HepG2 (cell line): ENCODE results near the gene COG5. TPM values are rescaled to one million over a fixed set of nuclear protein-coding genes. Genes with fewer than 3 reads are reported as not detected.

Source experiments
- ATAC-seq: fragments of 200-7000 bp; cut with Tn5 transposase; 3 replicates; pipeline ENCODE4 v1.9.1; 2020; ENCODE audit warnings: mild to moderate bottlenecking, moderate library complexity
- BruUV-seq: library from RNA; stranded (reverse); fragments of 400-500 nt; replicated peaks from 2 replicates; lab custom pipeline; 2021; lab: Mats Ljungman, UMichigan
- CTCF ChIA-PET: fragments of 300-600 bp; formaldehyde crosslinking; extraction: SDS; loops from one replicate; lab custom pipeline; 2021; ENCODE audit warnings: low total read pairs, inconsistent platforms, low intra/inter-chr PET ratio; lab: Yijun Ruan, JAX
- POLR2A ChIA-PET: fragments of 350-600 bp; sonication (Branson Sonifier 250); formaldehyde crosslinking; loops from one replicate; lab custom pipeline; 2020; ENCODE audit warnings: antibody characterized with exemption, inconsistent platforms; lab: Yijun Ruan, JAX
- DNase-seq: peaks from one replicate; pipeline ENCODE4 v3.0.0-alpha.2; 2015; ENCODE audit warnings: low spot score
- FAIRE-seq: peaks from 3 replicates; lab custom pipeline; 2011; peaks lifted over from hg19 to GRCh38; lab: Jason Lieb, UNC
- H2AFZ ChIP-seq: one replicate; pipeline ENCODE4 v1.6.1; 2011; ENCODE audit warnings: low read length, inconsistent platforms
- H3K27ac ChIP-seq: fragments of 300-600 bp; 3 replicates; pipeline ENCODE4 v1.8.0; 2011; ENCODE audit warnings: mixed run types, mild to moderate bottlenecking, mixed read lengths, low read length, inconsistent platforms; ENCODE audit not compliant: insufficient read depth; ENCODE audit errors: extremely low read length
- H3K27me3 ChIP-seq, 2 experiments: fragments of 200-600 bp in 1 of 2; 2 replicates in 1 of 2; 3 replicates in 1 of 2; pipeline versions ENCODE4 v1.6.0 to v1.8.0; 2011; ENCODE audit warnings: low read length in 2 of 2, mild to moderate bottlenecking in 2 of 2, moderate library complexity in 2 of 2, inconsistent platforms in 1 of 2; ENCODE audit not compliant: insufficient read depth in 2 of 2, control insufficient read depth in 1 of 2
- H3K36me3 ChIP-seq, 2 experiments: fragments of 200-600 bp in 1 of 2; replicated peaks in 1 of 2; 2 replicates in 1 of 2; 3 replicates in 1 of 2; pipeline versions ENCODE4 v1.5.1 to v1.8.0; 2011; ENCODE audit warnings: low read length in 2 of 2, inconsistent platforms in 1 of 2; ENCODE audit not compliant: insufficient read depth in 2 of 2, control insufficient read depth in 1 of 2
- H3K4me1 ChIP-seq: 2 replicates; pipeline ENCODE4 v1.5.1; 2012; ENCODE audit warnings: low read length, inconsistent platforms; ENCODE audit not compliant: insufficient read depth
- H3K4me2 ChIP-seq: 2 replicates; pipeline ENCODE4 v1.6.0; 2011; ENCODE audit warnings: low read depth, low read length, inconsistent platforms
- H3K4me3 ChIP-seq, 3 experiments: fragments of 200-600 bp in 1 of 3; sonication (generic), shearing (Covaris generic) in 1 of 3; replicated peaks in 1 of 3; 2 replicates each; pipeline ENCODE4 v1.5.1; 2011 to 2016; ENCODE audit warnings: low read length in 3 of 3, inconsistent platforms in 2 of 3, low read depth in 2 of 3, mild to moderate bottlenecking in 2 of 3, control low read depth in 1 of 3, mixed read lengths in 1 of 3; ENCODE audit not compliant: insufficient read depth in 1 of 3
- H3K79me2 ChIP-seq: one replicate; pipeline ENCODE4 v1.6.1; 2011; ENCODE audit warnings: low read length, inconsistent platforms; ENCODE audit not compliant: insufficient read depth
- H3K9ac ChIP-seq: 2 replicates; pipeline ENCODE4 v1.6.0; 2011; ENCODE audit warnings: mild to moderate bottlenecking, low read depth, low read length, inconsistent platforms; ENCODE audit not compliant: insufficient read depth
- H3K9me3 ChIP-seq: 2 replicates; pipeline ENCODE4 v1.5.1; 2012; ENCODE audit warnings: mild to moderate bottlenecking, low read length
- H4K20me1 ChIP-seq: 2 replicates; pipeline ENCODE4 v1.6.0; 2011; ENCODE audit warnings: inconsistent platforms, mild to moderate bottlenecking, low read length, moderate library complexity; ENCODE audit not compliant: insufficient read depth
- ELF4 ChIP-seq: sonication (generic); formaldehyde crosslinking; IDR thresholded peaks from 2 replicates; pipeline ENCODE4 v1.5.0; 2020; ENCODE audit warnings: missing genetic modification reagents, mild to moderate bottlenecking, moderate library complexity, borderline replicate concordance
- YEATS4 ChIP-seq: sonication (generic); formaldehyde crosslinking; IDR thresholded peaks from 2 replicates; pipeline ENCODE4 v1.4.0; 2020; ENCODE audit warnings: missing genetic modification reagents, borderline replicate concordance
- ZNF33B ChIP-seq: sonication (generic); formaldehyde crosslinking; IDR thresholded peaks from 2 replicates; pipeline ENCODE4 v1.5.1; 2020; ENCODE audit warnings: mild to moderate bottlenecking, missing genetic modification reagents
- ZNF766 ChIP-seq: sonication (generic); formaldehyde crosslinking; IDR thresholded peaks from 2 replicates; pipeline ENCODE4 v1.5.0; 2020; ENCODE audit warnings: missing genetic modification reagents, borderline replicate concordance
- WGBS: methylation state at CpG from one replicate; pipeline ENCODE4 v1.1.6; 2017; ENCODE audit warnings: low lambda C conversion rate; 5-methylcytosine and 5-hydroxymethylcytosine counted together
- in situ Hi-C: cut with HindIII; loops from 2 replicates; pipeline ENCODE4 v1.10.0; 2017; ENCODE audit warnings: low pct_unique_long_range_greater_than_20kb; ENCODE audit not compliant: extremely low pct_ligation_motif_present
- intact Hi-C: fragments of 100-400 bp; cut with micrococcal nuclease; formaldehyde crosslinking; loops from one replicate; pipeline ENCODE4 v1.10.0; 2022; ENCODE audit not compliant: unreplicated experiment
- polyA plus RNA-seq, 8 experiments: library from polyadenylated mRNA; depleted of rRNA in 3 of 8; stranded (reverse) in 7 of 8; unstranded in 1 of 8; fragments of >200 nt; fragmentation: Illumina TruSeq in 4 of 8; extraction: Trizol in 4 of 8; gene quantifications; 2 replicates each; pipeline versions ENCODE4 v1.2.1 to v1.2.3, GENCODE V29; 2011 to 2016; ENCODE audit warnings: low read depth in 4 of 8, missing spikeins in 1 of 8, mixed read lengths in 1 of 8; ENCODE audit not compliant: insufficient read depth in 1 of 8
- total RNA-seq, 5 experiments: library from RNA; depleted of rRNA; stranded (reverse); fragments of >200 nt; fragmentation: Illumina TruSeq; extraction: Trizol; gene quantifications; 2 replicates each; pipeline ENCODE4 v1.2.3, GENCODE V29; 2016; ENCODE audit warnings: low read depth in 1 of 5
- TF ChIP-seq, protein P1 (sequence below), 2 experiments: sonication (generic) in 1 of 2; formaldehyde crosslinking in 1 of 2; IDR thresholded peaks; 2 replicates each; pipeline versions ENCODE4 v1.6.1 to v1.9.0; 2014 to 2022; ENCODE audit warnings: antibody characterized with exemption in 1 of 2, borderline replicate concordance in 1 of 2, inconsistent platforms in 1 of 2, low read depth in 1 of 2, missing genetic modification reagents in 1 of 2

The COG5 gene
- total and polyA plus RNA-seq, 2 of the 13 experiments (the other 11 are each of a cell fraction or from before 2014, with no cell fraction given), result 20.4 to 31.3 TPM

DNA sequence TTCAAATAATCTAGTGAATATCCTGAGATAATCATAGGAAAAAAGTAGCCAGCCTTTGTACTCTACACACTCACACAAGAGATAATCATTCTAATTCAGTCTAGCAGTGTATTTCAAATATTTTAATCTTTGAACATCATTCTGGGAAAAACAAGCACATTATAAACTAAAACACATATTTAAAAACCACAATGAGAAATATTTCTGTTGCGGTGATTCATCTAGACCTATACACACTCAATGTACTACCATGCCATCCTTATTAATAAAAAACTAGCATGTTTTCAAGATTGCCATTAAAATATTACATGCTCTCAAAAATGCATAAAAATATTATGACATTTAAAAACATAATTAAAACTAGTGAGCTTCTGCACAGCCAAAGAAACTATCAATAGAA lies 11.8 kb downstream of the COG5 start:
- WGBS, result 98% methylated on average over 1 of the region's 1 CpG
- no peak overlapping the region for H3K4me2 ChIP-seq
- in situ Hi-C loops, result no loop called here
- no peak overlapping the region for H3K9ac ChIP-seq
- no peaks in the 10 kb centered on the region for H3K9me3 ChIP-seq
- no peak for DNase-seq
- TF ChIP-seq ZNF766 (CRISPR knock-in tag) (no peak), YEATS4 (CRISPR knock-in tag) (no peak), ZNF33B (no peak), ELF4 (CRISPR knock-in tag) (no peak)
- TF ChIP-seq, protein P1, sequence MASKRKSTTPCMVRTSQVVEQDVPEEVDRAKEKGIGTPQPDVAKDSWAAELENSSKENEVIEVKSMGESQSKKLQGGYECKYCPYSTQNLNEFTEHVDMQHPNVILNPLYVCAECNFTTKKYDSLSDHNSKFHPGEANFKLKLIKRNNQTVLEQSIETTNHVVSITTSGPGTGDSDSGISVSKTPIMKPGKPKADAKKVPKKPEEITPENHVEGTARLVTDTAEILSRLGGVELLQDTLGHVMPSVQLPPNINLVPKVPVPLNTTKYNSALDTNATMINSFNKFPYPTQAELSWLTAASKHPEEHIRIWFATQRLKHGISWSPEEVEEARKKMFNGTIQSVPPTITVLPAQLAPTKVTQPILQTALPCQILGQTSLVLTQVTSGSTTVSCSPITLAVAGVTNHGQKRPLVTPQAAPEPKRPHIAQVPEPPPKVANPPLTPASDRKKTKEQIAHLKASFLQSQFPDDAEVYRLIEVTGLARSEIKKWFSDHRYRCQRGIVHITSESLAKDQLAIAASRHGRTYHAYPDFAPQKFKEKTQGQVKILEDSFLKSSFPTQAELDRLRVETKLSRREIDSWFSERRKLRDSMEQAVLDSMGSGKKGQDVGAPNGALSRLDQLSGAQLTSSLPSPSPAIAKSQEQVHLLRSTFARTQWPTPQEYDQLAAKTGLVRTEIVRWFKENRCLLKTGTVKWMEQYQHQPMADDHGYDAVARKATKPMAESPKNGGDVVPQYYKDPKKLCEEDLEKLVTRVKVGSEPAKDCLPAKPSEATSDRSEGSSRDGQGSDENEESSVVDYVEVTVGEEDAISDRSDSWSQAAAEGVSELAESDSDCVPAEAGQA (IDR thresholded peaks at IDR 0.05; ENCODE audit: low read depth), result no peak
- TF ChIP-seq, protein P1 (CRISPR knock-in tag; IDR thresholded peaks at IDR 0.05; ENCODE audit: borderline replicate concordance), result no peak
- no peak overlapping the region for H3K4me3 ChIP-seq
- FAIRE-seq, result no peak
- intact Hi-C loops, result no loop called here
- H3K79me2 ChIP-seq, result peaks cover 17% of the 10 kb centered on the region
- H3K27ac ChIP-seq, result no peak overlapping the region
- H4K20me1 ChIP-seq, result no peaks in the 10 kb centered on the region
- H3K27me3 ChIP-seq, result no peaks in the 10 kb centered on the region
- H3K36me3 ChIP-seq, result peaks cover 8 to 32% of the 10 kb centered on the region in 2 experiments
- no peak overlapping the region for H2AFZ ChIP-seq
- H3K4me1 ChIP-seq, result no peaks in the 10 kb centered on the region
- BruUV-seq, result no TSS peak
- ChIA-PET POLR2A (no interaction called here), CTCF (no interaction called here)
- ATAC-seq, result no peak
